GM23248 (cell line): ENCODE data around the gene CMKLR1. TPM values are rescaled to one million over a fixed set of nuclear protein-coding genes. Genes with fewer than 3 reads are reported as not detected.

Experiments used
- DNase-seq: peaks from one replicate; pipeline ENCODE4 v3.0.0-alpha.2; 2015
- H2AFZ ChIP-seq: fragments of 200-600 bp; sonication (generic); 2 replicates; pipeline ENCODE4 v1.6.1; 2016; ENCODE audit warnings: antibody characterized with exemption
- H3F3A ChIP-seq: fragments of 200-600 bp; sonication (generic); 2 replicates; pipeline ENCODE4 v1.6.1; 2016; ENCODE audit warnings: mild to moderate bottlenecking, antibody characterized with exemption, mixed run types; ENCODE audit not compliant: insufficient read depth
- H3K27ac ChIP-seq: fragments of 200-600 bp; sonication (generic); 2 replicates; pipeline ENCODE4 v1.5.1; 2016; ENCODE audit warnings: mild to moderate bottlenecking
- H3K27me3 ChIP-seq: fragments of 200-600 bp; sonication (generic); replicated peaks from 2 replicates; pipeline ENCODE4 v1.6.1; 2016; ENCODE audit warnings: mild to moderate bottlenecking; ENCODE audit not compliant: insufficient read depth
- H3K36me3 ChIP-seq: fragments of 200-600 bp; sonication (generic); 2 replicates; pipeline ENCODE4 v1.6.1; 2016; ENCODE audit warnings: low read depth, mild to moderate bottlenecking
- H3K4me1 ChIP-seq: fragments of 200-600 bp; sonication (generic); 2 replicates; pipeline ENCODE4 v1.6.1; 2016; ENCODE audit warnings: mild to moderate bottlenecking; ENCODE audit not compliant: insufficient read depth
- H3K4me2 ChIP-seq: fragments of 200-600 bp; sonication (generic); one replicate; pipeline ENCODE4 v1.6.1; 2016; ENCODE audit warnings: mild to moderate bottlenecking; ENCODE audit not compliant: unreplicated experiment
- H3K4me3 ChIP-seq: fragments of 200-600 bp; sonication (generic); 2 replicates; pipeline ENCODE4 v1.5.1; 2016; ENCODE audit warnings: mild to moderate bottlenecking
- H3K79me2 ChIP-seq: fragments of 200-600 bp; sonication (generic); 2 replicates; pipeline ENCODE4 v1.6.1; 2016; ENCODE audit warnings: mild to moderate bottlenecking; ENCODE audit not compliant: insufficient read depth
- H3K9ac ChIP-seq: fragments of 200-600 bp; sonication (generic); 2 replicates; pipeline ENCODE4 v1.6.1; 2016; ENCODE audit warnings: mild to moderate bottlenecking
- H3K9me2 ChIP-seq: fragments of 200-600 bp; sonication (generic); 2 replicates; pipeline ENCODE4 v1.6.1; 2016; ENCODE audit warnings: mixed run types, mild to moderate bottlenecking, moderate library complexity; ENCODE audit not compliant: insufficient read depth
- H3K9me3 ChIP-seq: fragments of 200-600 bp; sonication (generic); one replicate; pipeline ENCODE4 v1.6.1; 2017; ENCODE audit warnings: low read depth
- H4K20me1 ChIP-seq: fragments of 200-600 bp; sonication (generic); 2 replicates; pipeline ENCODE4 v1.6.0; 2016; ENCODE audit not compliant: insufficient read depth
- EZH2 ChIP-seq: fragments of 200-600 bp; sonication (generic); IDR thresholded peaks from 2 replicates; pipeline ENCODE4 v1.6.1; 2018; ENCODE audit warnings: antibody characterized with exemption, mild to moderate bottlenecking; ENCODE audit not compliant: insufficient read depth, poor library complexity, severe bottlenecking
- EZH2phosphoT487 ChIP-seq: fragments of 200-600 bp; sonication (generic); IDR thresholded peaks from 2 replicates; pipeline ENCODE4 v1.6.1; 2018; ENCODE audit warnings: antibody characterized with exemption, moderate library complexity, mild to moderate bottlenecking, low read depth; ENCODE audit not compliant: insufficient read depth
- WGBS, 2 experiments: methylation state at CpG; one replicate each; pipeline ENCODE4 v1.1.6; 2015 to 2017; ENCODE audit warnings: low lambda C conversion rate in 2 of 2, low coverage in 1 of 2; ENCODE audit errors: missing lambda C conversion rate in 2 of 2; 5-methylcytosine and 5-hydroxymethylcytosine counted together
- in situ Hi-C: fragments of 300-500 bp; cut with MboI; formaldehyde crosslinking; loops from 2 replicates; pipeline ENCODE4 v1.15.0; 2020
- polyA plus RNA-seq: library from polyadenylated mRNA; unstranded; fragments of >200 nt; fragmentation: Nextera tagmentation; extraction: Ambion mirVana; gene quantifications from 2 replicates; pipeline ENCODE4 v1.2.1, GENCODE V29; 2016
- total RNA-seq: library from RNA; depleted of rRNA; stranded (reverse); fragments of >200 nt; shearing (Covaris generic); gene quantifications from 2 replicates; pipeline ENCODE4 v1.2.3, GENCODE V29; 2014; rRNA removed

Gene CMKLR1
- total and polyA plus RNA-seq, 2 experiments from 2014 or later: 1.9 to 2.9 TPM

DNA sequence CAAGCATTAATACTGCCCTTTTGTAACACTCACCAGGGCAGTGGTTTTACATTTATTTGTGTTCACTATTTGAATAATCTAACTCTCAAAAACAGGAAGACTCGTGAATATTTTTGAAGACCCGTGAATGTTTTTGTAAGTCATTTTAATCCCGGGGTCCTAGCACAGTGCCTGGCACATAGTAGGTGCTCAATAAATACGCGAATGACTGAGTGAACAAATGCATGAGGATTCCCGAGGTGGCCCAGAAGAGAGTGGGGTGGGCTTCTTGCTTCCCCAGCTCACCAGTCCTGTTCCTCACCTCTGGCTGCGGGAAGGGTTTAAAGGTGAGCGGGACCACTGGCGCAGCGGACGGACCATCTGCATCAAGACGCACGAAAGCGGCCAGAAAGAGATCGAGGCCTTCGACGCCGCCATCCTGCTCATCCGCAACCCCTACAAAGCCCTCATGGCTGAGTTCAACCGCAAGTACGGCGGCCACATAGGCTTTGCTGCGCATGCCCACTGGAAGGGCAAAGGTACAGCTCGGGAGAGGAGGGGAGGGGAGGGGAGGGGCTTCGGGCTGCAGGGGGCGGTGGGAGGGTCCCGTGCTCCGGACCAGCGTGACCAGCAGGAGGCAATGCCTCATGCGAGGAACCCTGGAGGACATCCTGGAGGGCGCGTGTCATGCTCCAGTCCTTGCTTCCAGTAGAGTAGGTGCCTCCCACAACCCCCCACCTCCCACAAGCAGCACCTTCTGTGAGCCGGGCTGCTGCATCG is 98.9 kb downstream of the CMKLR1 start:
- no peaks in the 10 kb centered on the region for H3K9me2 ChIP-seq
- no peak overlapping the region for H3K4me3 ChIP-seq
- H3K27ac ChIP-seq: no peak overlapping the region
- H4K20me1 ChIP-seq: no peaks in the 10 kb centered on the region
- in situ Hi-C loops: no loop called here
- H3K4me2 ChIP-seq: no peak overlapping the region
- no peak overlapping the region for H3K9ac ChIP-seq
- H3F3A ChIP-seq: no peaks in the 10 kb centered on the region
- no peaks in the 10 kb centered on the region for H3K79me2 ChIP-seq
- TF ChIP-seq EZH2phosphoT487: no peak
- no peak for TF ChIP-seq EZH2
- H3K9me3 ChIP-seq: no peaks in the 10 kb centered on the region
- no peak for DNase-seq
- H3K4me1 ChIP-seq: no peaks in the 10 kb centered on the region
- H3K27me3 ChIP-seq: peaks cover 2% of the 10 kb centered on the region; the same call in 1 of the 2 replicates
- H2AFZ ChIP-seq: no peak overlapping the region
- 61 to 72% methylated on average over 22 to 34 of the region's 34 CpGs for WGBS, 2 experiments
- H3K36me3 ChIP-seq: no peaks in the 10 kb centered on the region

DNA sequence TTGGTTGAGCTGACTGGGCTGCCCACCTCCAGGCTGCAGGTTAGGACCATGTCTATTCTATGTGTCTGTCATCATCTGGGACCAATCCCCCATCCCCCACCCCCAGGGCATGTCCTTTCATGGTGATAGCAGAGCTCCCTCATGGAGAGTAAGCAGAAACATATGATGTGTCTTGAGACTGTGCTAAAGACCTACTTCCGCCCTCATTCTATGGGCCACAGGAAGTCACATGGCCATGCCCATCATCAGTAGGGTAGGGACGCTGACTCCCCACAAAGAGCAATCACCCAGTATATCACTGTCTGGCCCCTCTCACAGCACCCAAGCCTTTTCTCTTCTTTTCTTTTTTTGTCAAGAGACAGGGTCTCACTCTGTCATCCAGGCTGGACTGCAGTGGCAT is 99.7 kb downstream of the CMKLR1 start:
- in situ Hi-C loops: no loop called here
- TF ChIP-seq EZH2phosphoT487 (no peak), EZH2 (no peak)
- peaks cover 10% of the 10 kb centered on the region; the same call in 1 of the 2 replicates for H3K27me3 ChIP-seq
- no peak overlapping the region for H3K4me3 ChIP-seq
- H3F3A ChIP-seq: no peaks in the 10 kb centered on the region
- no peaks in the 10 kb centered on the region for H3K4me1 ChIP-seq
- H4K20me1 ChIP-seq: no peaks in the 10 kb centered on the region
- H3K4me2 ChIP-seq: no peak overlapping the region
- no peak for DNase-seq
- no peaks in the 10 kb centered on the region for H3K9me2 ChIP-seq
- no peaks in the 10 kb centered on the region for H3K79me2 ChIP-seq
- H2AFZ ChIP-seq: no peak overlapping the region
- no peak overlapping the region for H3K27ac ChIP-seq
- no peaks in the 10 kb centered on the region for H3K36me3 ChIP-seq
- H3K9ac ChIP-seq: no peak overlapping the region
- 6 to 13% methylated on average over 2 of the region's 2 CpGs for WGBS, 2 experiments
- no peaks in the 10 kb centered on the region for H3K9me3 ChIP-seq

DNA sequence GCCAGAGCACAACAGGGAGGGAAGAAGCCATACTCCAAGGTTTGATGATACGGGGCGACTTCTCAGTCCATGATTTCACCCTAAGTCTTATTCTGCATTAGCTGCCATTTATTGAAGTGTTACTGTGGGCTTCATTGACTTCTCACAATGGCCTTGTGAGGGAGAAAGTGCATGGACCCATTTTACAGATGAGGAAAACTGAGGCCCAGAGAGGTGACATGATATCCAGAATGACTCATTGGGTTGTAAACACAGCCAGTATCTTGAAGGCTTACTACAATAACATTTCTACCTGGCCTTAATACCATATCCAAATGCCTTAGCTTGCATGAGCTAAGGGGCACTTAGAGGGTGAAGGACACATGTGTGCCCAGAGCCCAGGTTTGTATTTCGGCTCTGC is 100.6 kb downstream of the CMKLR1 start:
- Histone ChIP-seq H3K9ac (no peak overlapping the region), H3K9me2 (no peaks in the 10 kb centered on the region), H4K20me1 (no peaks in the 10 kb centered on the region), H3K4me3 (no peak overlapping the region), H3K27ac (no peak overlapping the region), H3K4me2 (no peak overlapping the region), H3F3A (no peaks in the 10 kb centered on the region), H3K4me1 (no peaks in the 10 kb centered on the region), H3K27me3 (0 out of 2 replicates have a peak, but pooled peaks cover 10% of the 10 kb centered on the region), H3K79me2 (no peaks in the 10 kb centered on the region), H3K9me3 (no peaks in the 10 kb centered on the region), H2AFZ (no peak overlapping the region), H3K36me3 (no peaks in the 10 kb centered on the region)
- TF ChIP-seq EZH2phosphoT487: no peak
- no peak for TF ChIP-seq EZH2
- no peak for DNase-seq
- in situ Hi-C loops: no loop called here
- 47 to 57% methylated on average over 3 of the region's 3 CpGs for WGBS, 2 experiments

Other genes starting within 250 kb of the CMKLR1 start
- gene WSCD2, start 210.0 kb downstream of the CMKLR1 start, total RNA-seq: not detected in 2 replicates
- not detected in 2 replicates for gene WSCD2, start 210.0 kb downstream of the CMKLR1 start, polyA plus RNA-seq
- 8.6 and 9.4 TPM in 2 replicates for gene FICD, start 176.0 kb upstream of the CMKLR1 start, total RNA-seq
- 11.6 TPM in 2 replicates for gene FICD, start 176.0 kb upstream of the CMKLR1 start, polyA plus RNA-seq
- 29.7 and 34.0 TPM in 2 replicates for gene SART3, start 221.9 kb upstream of the CMKLR1 start, total RNA-seq
- 20.5 and 20.8 TPM in 2 replicates for gene SART3, start 221.9 kb upstream of the CMKLR1 start, polyA plus RNA-seq
- gene ISCU, start 223.3 kb upstream of the CMKLR1 start, total RNA-seq: 145 and 159 TPM in 2 replicates
- 237 and 240 TPM in 2 replicates for gene ISCU, start 223.3 kb upstream of the CMKLR1 start, polyA plus RNA-seq